Retinal pigment epithelial cell (primary cell): ENCODE results near the gene PLXNA3.

Source experiments
- DNase-seq: peaks from one replicate; pipeline ENCODE4 v3.0.0-alpha.2; 2010; ENCODE audit warnings: low read depth
- H3K4me3 ChIP-seq: 2 replicates; pipeline ENCODE4 v1.5.1; 2011; ENCODE audit warnings: mild to moderate bottlenecking, low read length, control low read depth, moderate library complexity
- CTCF ChIP-seq: conservative IDR thresholded peaks from 2 replicates; pipeline ENCODE4 v1.5.1; 2011; ENCODE audit warnings: low read depth, low read length, control low read depth, inconsistent platforms

Gene PLXNA3

DNA sequence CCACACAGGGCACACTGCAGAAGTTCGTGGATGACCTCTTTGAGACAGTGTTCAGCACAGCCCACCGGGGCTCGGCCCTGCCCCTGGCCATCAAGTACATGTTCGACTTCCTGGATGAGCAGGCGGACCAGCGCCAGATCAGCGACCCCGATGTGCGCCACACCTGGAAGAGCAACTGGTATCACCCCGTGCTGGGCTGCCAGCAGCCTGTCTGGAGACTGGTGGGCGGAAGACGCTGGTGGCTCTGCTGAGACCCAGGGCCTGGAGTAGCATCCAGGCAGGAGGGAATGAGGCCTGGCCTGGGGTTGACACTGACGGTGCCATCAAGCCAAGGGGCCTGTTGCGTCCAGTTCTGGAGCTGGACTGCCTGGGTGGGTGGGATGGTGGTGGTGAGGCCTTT is 12.4 kb downstream of the PLXNA3 start:
- no peak overlapping the region for H3K4me3 ChIP-seq
- TF ChIP-seq CTCF: no peak
- no peak for DNase-seq

- no peak for TF ChIP-seq CTCF
- DNase-seq: no peak
- no peak overlapping the region for H3K4me3 ChIP-seq
Measured at GRCh38 chrX:154470914-154471568, 13.0 kb downstream of the PLXNA3 start.

DNA sequence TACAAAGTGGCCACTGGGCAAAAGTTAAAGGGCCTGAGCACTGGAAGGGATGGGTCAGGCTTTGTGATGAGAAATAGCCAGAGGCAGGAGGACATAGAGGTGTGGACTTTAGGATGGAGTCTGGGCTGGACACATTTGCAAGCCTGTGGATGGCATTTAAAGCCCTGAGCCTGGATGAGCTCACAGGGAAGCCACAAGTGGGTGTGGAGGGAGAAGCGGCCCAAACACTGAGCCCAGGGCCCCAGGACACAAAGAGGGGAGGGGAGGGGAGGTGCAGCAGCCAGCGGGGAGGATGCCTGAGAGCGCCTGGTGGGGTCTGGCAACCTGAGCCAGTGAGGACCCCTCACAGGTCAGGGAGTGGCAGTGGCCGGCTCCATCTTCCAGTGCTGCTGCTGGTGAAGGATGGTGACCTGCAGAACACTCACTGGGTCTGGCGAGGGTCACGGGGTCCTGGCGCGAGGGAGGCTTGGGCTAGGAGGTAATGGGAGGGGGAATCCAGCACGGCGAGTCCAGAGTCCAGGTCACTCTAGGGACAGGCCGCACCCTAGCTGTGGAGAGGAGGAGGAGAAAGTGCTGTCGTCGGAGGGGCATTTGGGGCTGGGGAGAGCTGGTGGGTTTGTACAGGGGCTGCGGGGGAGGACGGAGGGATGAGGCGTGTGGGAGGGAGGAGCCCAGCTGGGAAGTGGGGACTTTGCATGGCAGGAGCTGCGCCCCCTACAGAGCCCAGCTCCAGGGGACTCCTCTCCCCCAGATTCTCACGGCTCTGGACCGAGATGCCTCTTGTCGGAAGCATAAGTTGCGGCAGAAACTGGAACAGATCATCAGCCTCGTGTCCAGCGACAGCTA is 14.0 kb downstream of the PLXNA3 start:
- no peak for TF ChIP-seq CTCF
- DNase-seq: no peak
- no peak overlapping the region for H3K4me3 ChIP-seq

- no peak overlapping the region for H3K4me3 ChIP-seq
- no peak for TF ChIP-seq CTCF
- no peak for DNase-seq
Measured at GRCh38 chrX:154472685-154473632, 14.9 kb downstream of the PLXNA3 start.

- TF ChIP-seq CTCF: no peak
- no peak overlapping the region for H3K4me3 ChIP-seq
- DNase-seq: no peak
Measured at GRCh38 chrX:154473683-154474082, 15.6 kb downstream of the PLXNA3 start.

DNA sequence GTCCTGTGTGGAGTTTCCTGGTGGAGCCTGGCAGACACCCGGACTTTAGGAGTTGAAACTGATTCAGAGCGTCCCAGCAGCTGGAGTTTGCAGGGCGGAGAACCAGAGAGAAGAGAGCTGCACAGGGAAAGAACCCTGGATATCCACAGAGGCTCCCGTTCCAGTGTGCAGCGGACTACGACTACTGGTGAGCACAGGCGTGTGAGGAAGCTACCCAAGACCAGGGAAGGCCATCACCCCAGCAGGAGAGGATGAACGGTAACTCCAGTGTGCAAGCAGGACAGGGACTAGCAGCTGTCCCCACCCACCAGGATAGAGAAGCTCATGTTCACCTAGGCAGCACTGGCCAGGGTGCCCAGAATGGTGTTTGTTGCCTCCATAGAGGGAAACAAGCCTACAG is 18.7 kb downstream of the PLXNA3 start:
- no peak overlapping the region for H3K4me3 ChIP-seq
- no peak for DNase-seq
- TF ChIP-seq CTCF: no peak
